Adrenal gland (tissue), 12 donors: Measurements from ENCODE around the gene SLIT3. TPM values are rescaled to one million over a fixed set of nuclear protein-coding genes. Genes with fewer than 3 reads are reported as not detected.

ENCODE experiments used
- DNase-seq, 7 donors: peaks; one replicate each; pipeline ENCODE4 v3.0.0-alpha.2; 2019 to 2020
- H3K27ac ChIP-seq, 5 donors: fragments of 200-600 bp; sonication (generic) in 4 of 5; 1 replicate in 3 of 5; 2 replicates in 2 of 5; pipeline versions ENCODE4 v1.5.1 to v1.8.0; 2016 to 2020; ENCODE audit warnings: mild to moderate bottlenecking in 1 of 5
- H3K27me3 ChIP-seq: fragments of 200-600 bp; 2 replicates; pipeline ENCODE4 v1.8.0; 2021
- H3K36me3 ChIP-seq, 2 donors: fragments of 200-600 bp; replicated peaks in 1 of 2; 1 replicate in 1 of 2; 2 replicates in 1 of 2; pipeline versions ENCODE4 v1.5.1 to v1.8.0; 2018 to 2022
- H3K4me1 ChIP-seq, 2 donors: fragments of 200-600 bp; replicated peaks in 1 of 2; 1 replicate in 1 of 2; 2 replicates in 1 of 2; pipeline versions ENCODE4 v1.5.1 to v1.8.0; 2018 to 2021
- H3K4me3 ChIP-seq, 4 donors: fragments of 200-600 bp; sonication (generic) in 3 of 4; one replicate each; pipeline ENCODE4 v1.5.1; 2016 to 2018
- H3K9me3 ChIP-seq, 3 donors: fragments of 200-600 bp; sonication (generic) in 1 of 3; replicated peaks in 1 of 3; 1 replicate in 2 of 3; 2 replicates in 1 of 3; pipeline versions ENCODE4 v1.5.1 to v1.8.0; 2016 to 2021
- CTCF ChIP-seq, 6 experiments: fragments of 450-650 bp in 4 of 6; fragments of 200-600 bp in 2 of 6; sonication (generic) in 1 of 6; IDR thresholded peaks; 1 replicate in 5 of 6; 2 replicates in 1 of 6; pipeline versions ENCODE4 v1.5.1 to v1.8.0; 2016 to 2021; ENCODE audit warnings: antibody characterized with exemption in 6 of 6, mild to moderate bottlenecking in 2 of 6, moderate library complexity in 1 of 6
- POLR2A ChIP-seq, 2 donors: fragments of 450-650 bp; IDR thresholded peaks; one replicate each; pipeline ENCODE4 v1.6.1; 2017; ENCODE audit warnings: antibody characterized with exemption in 2 of 2, mild to moderate bottlenecking in 2 of 2, moderate library complexity in 1 of 2
- WGBS, 4 donors: extraction: QIAGEN DNeasy Blood & Tissue Kit in 2 of 4; methylation state at CpG; one replicate each; pipeline versions ENCODE4 v1.1.5 to v1.1.7; 2013 to 2017; 5-methylcytosine and 5-hydroxymethylcytosine counted together
- intact Hi-C, 2 donors: fragments of 100-400 bp; cut with DNase I; formaldehyde crosslinking; loops; one replicate each; pipeline versions ENCODE4 v1.14.1 to v1.15.0; 2022 to 2023
- polyA plus RNA-seq, 3 donors: library from polyadenylated mRNA; stranded (reverse); fragments of 200-250 nt in 2 of 3; fragments of 350-450 nt in 1 of 3; fragmentation: Illumina TruSeq in 1 of 3; extraction: RNeasy Lipid Tissue Mini Kit (QIAGEN cat#74804) in 1 of 3; gene quantifications; one replicate each; pipeline ENCODE4 v1.2.3, GENCODE V29; 2013 to 2014
- total RNA-seq, 9 donors: library from RNA; depleted of rRNA in 4 of 9; stranded (reverse); fragments of >200 nt in 4 of 9; fragments of 120-200 nt in 1 of 9; fragmentation: NEBNext Ultra II Directional in 1 of 9; extraction: Animal tissue kit (Norgen Biotek cat#: 25700) in 1 of 9; gene quantifications; one replicate each; pipeline versions ENCODE4 v1.1.0 to v1.2.4, GENCODE V29; 2013 to 2023
- donor health status: healthy with polysubstance abuse.
- donor health status: Bipolar disorder and iron deficiency.
- donor health status: DM: yes; HTN: yes; CAD: no.
- donor health status: DM: no; HTN: no; CAD: no.
- donor health status: DM: no; HTN: no; CAD: no.
- donor health status: DM: yes; HTN: yes; CAD: no.

SLIT3 gene
- total and polyA plus RNA-seq, 12 donors, result 10.0 to 94.1 (median 32.8) TPM

DNA sequence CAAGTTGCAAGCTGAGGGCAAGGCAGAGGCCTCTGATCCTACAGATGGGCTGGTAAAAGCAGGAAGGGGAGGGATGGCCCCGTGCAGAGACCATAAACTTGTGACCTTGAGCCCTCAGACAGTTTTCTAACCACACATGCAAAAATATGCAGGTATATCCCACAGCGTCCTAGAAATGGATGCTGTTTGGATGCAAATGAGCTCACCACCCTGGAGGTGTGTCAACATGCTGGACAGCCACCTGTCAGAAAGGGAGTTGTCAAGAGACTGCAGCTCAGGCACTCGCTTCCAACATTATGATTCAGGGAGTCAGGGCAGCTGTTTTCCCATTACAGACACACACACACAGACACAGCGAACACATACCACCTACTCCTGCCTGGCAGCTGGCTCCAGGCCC is 624.4 kb downstream of the SLIT3 start:
- TF ChIP-seq CTCF (IDR thresholded peaks at IDR 0.05), result no peak
- TF ChIP-seq POLR2A (IDR thresholded peaks at IDR 0.05), result no peak
- intact Hi-C loops, result loop anchor here in 1 of 2 donors (5.0 kb wide), 1 partner anchor 626 kb away; the partner anchor contains the start of gene SLIT3
- Histone ChIP-seq H3K27ac (no peak overlapping the region), H3K27me3 (no peaks in the 10 kb centered on the region), H3K4me3 (no peak overlapping the region), H3K4me1 (peaks cover 0 to 15% of the 10 kb centered on the region in 2 donors), H3K36me3 (peaks cover 0 to 6% of the 10 kb centered on the region in 2 donors), H3K9me3 (no peaks in the 10 kb centered on the region)
- WGBS, 4 donors, result 75 to 79% (median 77%) methylated on average over 4 of the region's 4 CpGs
- no peak for DNase-seq

- whole genome bisulfite sequencing, 4 donors, result 88 to 96% (median 93%) methylated on average over 2 of the region's 2 CpGs
Measured at GRCh38 chr5:168675883-168676408, 625.0 kb downstream of the SLIT3 start.

GRCh38 chr5:168674893-168675482 is 626.0 kb downstream of the SLIT3 start:
- no peak for DNase-seq
- no peaks in the 10 kb centered on the region for H3K27me3 ChIP-seq
- H3K36me3 ChIP-seq, result peaks cover 0 to 12% of the 10 kb centered on the region in 2 donors
- H3K9me3 ChIP-seq, result no peaks in the 10 kb centered on the region
- H3K4me1 ChIP-seq, result peaks cover 0 to 5% of the 10 kb centered on the region in 2 donors
- no peak overlapping the region for H3K27ac ChIP-seq
- intact Hi-C loops, result loop anchor here in 1 of 2 donors (5.0 kb wide), 1 partner anchor 627 kb away; the partner anchor contains the start of gene SLIT3
- H3K4me3 ChIP-seq, result no peak overlapping the region
- TF ChIP-seq CTCF (IDR thresholded peaks at IDR 0.05) (no peak), POLR2A (IDR thresholded peaks at IDR 0.05) (no peak)
- WGBS, 4 donors, result 86 to 93% (median 88%) methylated on average over 5 of the region's 5 CpGs

More at GRCh38 chr5:168675883-168676408, 625.0 kb downstream of the SLIT3 start:
- DNase-seq, result no peak
- no peak overlapping the region for H3K27ac ChIP-seq
- intact Hi-C loops, result loop anchor here in 1 of 2 donors (5.0 kb wide), 1 partner anchor 626 kb away; the partner anchor contains the start of gene SLIT3
- no peak overlapping the region for H3K4me3 ChIP-seq
- H3K4me1 ChIP-seq, result peaks cover 0 to 9% of the 10 kb centered on the region in 2 donors
- TF ChIP-seq CTCF (IDR thresholded peaks at IDR 0.05) (no peak), POLR2A (IDR thresholded peaks at IDR 0.05) (no peak)
- no peaks in the 10 kb centered on the region for H3K9me3 ChIP-seq
- no peaks in the 10 kb centered on the region for H3K27me3 ChIP-seq
- peaks cover 0 to 6% of the 10 kb centered on the region in 2 donors for H3K36me3 ChIP-seq

- no peak overlapping the region for H3K4me3 ChIP-seq
- peaks cover 0 to 20% of the 10 kb centered on the region in 2 donors for H3K36me3 ChIP-seq
- no peaks in the 10 kb centered on the region for H3K9me3 ChIP-seq
- intact Hi-C loops, result no loop called here
- H3K4me1 ChIP-seq, result no peaks in the 10 kb centered on the region
- WGBS, 4 donors, result 84 to 90% (median 86%) methylated on average over 4 of the region's 4 CpGs
- TF ChIP-seq POLR2A (IDR thresholded peaks at IDR 0.05), result no peak
- TF ChIP-seq CTCF (IDR thresholded peaks at IDR 0.05), result no peak
- H3K27me3 ChIP-seq, result no peaks in the 10 kb centered on the region
- no peak overlapping the region for H3K27ac ChIP-seq
- no peak for DNase-seq
Measured at GRCh38 chr5:168672888-168673287, 628.1 kb downstream of the SLIT3 start.
